Activated naive CD4-positive, alpha-beta T cell treated with anti-CD3 and anti-CD28 coated beads, Interleukin-2, amount 10 ng/mL, durations not matched to agents 7 days and 5 days (primary cell): ENCODE data around the gene HES5.
"Not testable (repeated sequence)": the region's sequence is repeated elsewhere in the genome, so short reads cannot be mapped to it uniquely, and the experiment has no call there.

Experiments
- CTCF ChIA-PET: fragments of 350-600 bp; sonication (Branson Sonifier 250); formaldehyde crosslinking; loops from one replicate; lab custom pipeline; 2021; ENCODE audit warnings: antibody characterized with exemption; lab: Charles Lee
- DNase-seq: peaks from one replicate; pipeline ENCODE4 v3.0.0-alpha.2; 2020
- H3K27ac Mint-ChIP-seq: one replicate; pipeline ENCODE4 v1.8.0; 2021; ENCODE audit warnings: mild to moderate bottlenecking, moderate library complexity, mixed read lengths
- H3K27me3 Mint-ChIP-seq: one replicate; pipeline ENCODE4 v1.8.0; 2021; ENCODE audit warnings: mild to moderate bottlenecking, mixed read lengths
- H3K36me3 Mint-ChIP-seq: one replicate; pipeline ENCODE4 v1.8.0; 2021; ENCODE audit warnings: mixed read lengths
- H3K4me1 Mint-ChIP-seq: one replicate; pipeline ENCODE4 v1.8.0; 2021; ENCODE audit warnings: mixed read lengths
- H3K4me3 Mint-ChIP-seq: one replicate; pipeline ENCODE4 v1.8.0; 2021; ENCODE audit warnings: mild to moderate bottlenecking, moderate library complexity, mixed read lengths
- H3K9me3 Mint-ChIP-seq: one replicate; pipeline ENCODE4 v1.8.0; 2021; ENCODE audit warnings: mixed read lengths

The HES5 gene

GRCh38 chr1:2556678-2557481 lies 26.8 kb upstream of the HES5 start:
- CTCF ChIA-PET, result interaction anchor here (1.1 to 3.3 kb wide), 10 partner anchors 10 to 230 kb away, joined by 3 to 40 read pairs (median 4); partner anchors contain the start of genes PANK4 and PRXL2B
- H3K36me3 Mint-ChIP-seq, result peaks cover 21% of the 10 kb centered on the region
- peak overlapping the region; percentile 98 for H3K4me3 Mint-ChIP-seq
- H3K27ac Mint-ChIP-seq, result peak overlapping the region; percentile 99
- peak; percentile 70 for DNase-seq
- H3K27me3 Mint-ChIP-seq, result no peaks in the 10 kb centered on the region
- H3K9me3 Mint-ChIP-seq, result no peaks in the 10 kb centered on the region
- peaks cover 51% of the 10 kb centered on the region for H3K4me1 Mint-ChIP-seq

- CTCF ChIA-PET, result interaction anchor here (0.6 to 3.3 kb wide), 11 partner anchors 9 to 361 kb away, joined by 3 to 40 read pairs (median 3); partner anchors contain the start of genes FAAP20, PANK4 and PRXL2B
- Mint-ChIP-seq H3K36me3 (peaks cover 17% of the 10 kb centered on the region), H3K4me3 (peak within 1 kb of the TSS; percentile 98), H3K4me1 (peaks cover 49% of the 10 kb centered on the region), H3K27me3 (no peaks in the 10 kb centered on the region), H3K9me3 (no peaks in the 10 kb centered on the region), H3K27ac (peak within 1 kb of the TSS; percentile 99)
- DNase-seq, result peak; percentile 89
Measured at GRCh38 chr1:2556277-2556677, 26.2 kb upstream of the HES5 start, which contains the start of gene TNFRSF14. Gene TNFRSF14 (plus strand): TSS chr1:2556371. CDS start chr1:2556665, 294 bp downstream.

- Mint-ChIP-seq H3K4me1 (peaks cover 52% of the 10 kb centered on the region), H3K4me3 (peak overlapping the region; percentile 98)
- CTCF ChIA-PET, result interaction anchor here (0.6 to 3.3 kb wide), 11 partner anchors 9 to 361 kb away, joined by 3 to 40 read pairs (median 3); partner anchors contain the start of genes FAAP20, PANK4 and PRXL2B
Measured at GRCh38 chr1:2555634-2556276, 25.7 kb upstream of the HES5 start.

GRCh38 chr1:2554621-2555387 lies 24.7 kb upstream of the HES5 start:
- H3K27ac Mint-ChIP-seq, result peak overlapping the region; percentile 99
- CTCF ChIA-PET, result interaction anchor here (0.6 to 3.3 kb wide), 4 partner anchors 23 to 235 kb away, joined by 3 to 40 read pairs (median 7); partner anchors contain the start of gene PRXL2B
- peaks cover 16% of the 10 kb centered on the region for H3K36me3 Mint-ChIP-seq
- no peaks in the 10 kb centered on the region for H3K9me3 Mint-ChIP-seq
- H3K4me3 Mint-ChIP-seq, result peak overlapping the region; percentile 98
- H3K4me1 Mint-ChIP-seq, result peaks cover 55% of the 10 kb centered on the region
- DNase-seq, result peak; percentile 75
- H3K27me3 Mint-ChIP-seq, result no peaks in the 10 kb centered on the region

More at GRCh38 chr1:2555634-2556276, 25.7 kb upstream of the HES5 start:
- Mint-ChIP-seq H3K9me3 (no peaks in the 10 kb centered on the region), H3K27me3 (no peaks in the 10 kb centered on the region), H3K36me3 (peaks cover 16% of the 10 kb centered on the region), H3K27ac (peak overlapping the region; percentile 99)
- DNase-seq, result peak; percentile 91

GRCh38 chr1:2553871-2554620 lies 24.0 kb upstream of the HES5 start:
- DNase-seq, result no peak
- CTCF ChIA-PET, result interaction anchor here (3.3 kb wide), 1 partner anchor 31 kb away, joined by 40 read pairs; the partner anchor contains the start of gene PRXL2B
- peak overlapping the region; percentile 99 for H3K27ac Mint-ChIP-seq
- peaks cover 58% of the 10 kb centered on the region for H3K4me1 Mint-ChIP-seq
- H3K36me3 Mint-ChIP-seq, result peaks cover 16% of the 10 kb centered on the region
- no peaks in the 10 kb centered on the region for H3K27me3 Mint-ChIP-seq
- H3K9me3 Mint-ChIP-seq, result no peaks in the 10 kb centered on the region
- H3K4me3 Mint-ChIP-seq, result peak overlapping the region; percentile 98

GRCh38 chr1:2553076-2553475 lies 23.0 kb upstream of the HES5 start:
- DNase-seq, H3K9me3 Mint-ChIP-seq, H3K27ac Mint-ChIP-seq, H3K4me3 Mint-ChIP-seq, H3K27me3 Mint-ChIP-seq, CTCF ChIA-PET: not testable (repeated sequence)
- peaks cover 57% of the 10 kb centered on the region for H3K4me1 Mint-ChIP-seq
- H3K36me3 Mint-ChIP-seq, result peaks cover 12% of the 10 kb centered on the region

GRCh38 chr1:2552189-2552588 lies 22.1 kb upstream of the HES5 start:
- H3K27me3 Mint-ChIP-seq, result no peaks in the 10 kb centered on the region
- H3K36me3 Mint-ChIP-seq, result peaks cover 7% of the 10 kb centered on the region
- no peak overlapping the region for H3K4me3 Mint-ChIP-seq
- H3K9me3 Mint-ChIP-seq, result no peaks in the 10 kb centered on the region
- H3K4me1 Mint-ChIP-seq, result peaks cover 53% of the 10 kb centered on the region
- H3K27ac Mint-ChIP-seq, result no peak overlapping the region
- CTCF ChIA-PET, result no interaction called here
- no peak for DNase-seq

GRCh38 chr1:2551544-2551943 lies 21.5 kb upstream of the HES5 start:
- Mint-ChIP-seq H3K27ac (peak overlapping the region; percentile 84), H3K4me1 (peaks cover 54% of the 10 kb centered on the region)
- H3K27me3 Mint-ChIP-seq, H3K36me3 Mint-ChIP-seq, H3K4me3 Mint-ChIP-seq, CTCF ChIA-PET, H3K9me3 Mint-ChIP-seq, DNase-seq: not testable (repeated sequence)

GRCh38 chr1:2550309-2550861 lies 20.3 kb upstream of the HES5 start:
- H3K9me3 Mint-ChIP-seq, H3K27me3 Mint-ChIP-seq, H3K27ac Mint-ChIP-seq, DNase-seq, CTCF ChIA-PET, H3K36me3 Mint-ChIP-seq, H3K4me3 Mint-ChIP-seq: not testable (repeated sequence)
- H3K4me1 Mint-ChIP-seq, result peaks cover 46% of the 10 kb centered on the region

GRCh38 chr1:2549367-2550029 lies 19.4 kb upstream of the HES5 start:
- DNase-seq, H3K27me3 Mint-ChIP-seq, H3K4me3 Mint-ChIP-seq, H3K9me3 Mint-ChIP-seq, H3K36me3 Mint-ChIP-seq: not testable (repeated sequence)
- Mint-ChIP-seq H3K4me1 (peaks cover 38% of the 10 kb centered on the region), H3K27ac (peak overlapping the region; percentile 97)
- CTCF ChIA-PET, result interaction anchor here (1.0 to 3.1 kb wide), 4 partner anchors 13 to 251 kb away, joined by 3 to 14 read pairs (median 4); partner anchors contain the start of gene TTC34

- Mint-ChIP-seq H3K27me3 (peaks cover 19% of the 10 kb centered on the region), H3K4me1 (peaks cover 30% of the 10 kb centered on the region)
- CTCF ChIA-PET, result interaction anchor here (0.7 to 3.1 kb wide), 14 partner anchors 14 to 353 kb away, joined by 3 to 16 read pairs (median 4); partner anchors contain the start of genes FAAP20, PANK4 and TTC34
Measured at GRCh38 chr1:2548068-2548589, 18.1 kb upstream of the HES5 start.

More at GRCh38 chr1:2548068-2548589, 18.1 kb upstream of the HES5 start:
- Mint-ChIP-seq H3K27ac (peak overlapping the region; percentile 97), H3K36me3 (no peaks in the 10 kb centered on the region), H3K9me3 (no peaks in the 10 kb centered on the region), H3K4me3 (peak overlapping the region; percentile 95)
- DNase-seq, result peak; percentile 90
